Glutamatergic neuron (in vitro differentiated cells): ENCODE results near the gene ATP1A3. TPM values are rescaled to one million over a fixed set of nuclear protein-coding genes. Genes with fewer than 3 reads are reported as not detected.

ENCODE experiments used
- DNase-seq: peaks from one replicate; pipeline ENCODE4 v3.0.0; 2022
- H3K27ac Mint-ChIP-seq: one replicate; pipeline ENCODE4 v1.8.0; 2020; ENCODE audit warnings: mild to moderate bottlenecking, mixed read lengths, inconsistent platforms; ENCODE audit not compliant: unreplicated experiment
- H3K27me3 Mint-ChIP-seq: one replicate; pipeline ENCODE4 v1.8.0; 2020; ENCODE audit warnings: mild to moderate bottlenecking, moderate library complexity, mixed read lengths, inconsistent platforms; ENCODE audit not compliant: unreplicated experiment
- H3K36me3 Mint-ChIP-seq: one replicate; pipeline ENCODE4 v1.8.0; 2020; ENCODE audit warnings: mild to moderate bottlenecking, mixed read lengths, inconsistent platforms; ENCODE audit not compliant: unreplicated experiment
- H3K4me1 Mint-ChIP-seq: one replicate; pipeline ENCODE4 v1.8.0; 2020; ENCODE audit warnings: mild to moderate bottlenecking, low read depth, mixed read lengths, inconsistent platforms; ENCODE audit not compliant: unreplicated experiment
- H3K4me3 Mint-ChIP-seq: one replicate; pipeline ENCODE4 v1.8.0; 2020; ENCODE audit warnings: mild to moderate bottlenecking, mixed read lengths, inconsistent platforms; ENCODE audit not compliant: unreplicated experiment
- H3K9me3 Mint-ChIP-seq: one replicate; pipeline ENCODE4 v1.8.0; 2020; ENCODE audit warnings: mild to moderate bottlenecking, moderate library complexity, mixed read lengths, inconsistent platforms; ENCODE audit not compliant: unreplicated experiment
- CTCF ChIP-seq: fragments of 200-600 bp; sonication (generic); IDR thresholded peaks from one replicate; pipeline ENCODE4 v1.5.0; 2021; ENCODE audit not compliant: partially characterized antibody, unreplicated experiment
- total RNA-seq: library from RNA; stranded (reverse); fragmentation: NEBNext Ultra II Directional; extraction: Animal tissue kit (Norgen Biotek cat#: 25700); gene quantifications from one replicate; pipeline ENCODE4 v1.2.1, GENCODE V29; 2021; ENCODE audit not compliant: unreplicated experiment

ATP1A3 gene
- total RNA-seq, 1 donor from 2014 or later, result 650 TPM

GRCh38 chr19:41928754-41929535 lies 65.1 kb downstream of the ATP1A3 start:
- H3K27me3 Mint-ChIP-seq, result peaks cover 20% of the 10 kb centered on the region
- H3K9me3 Mint-ChIP-seq, result peaks cover 15% of the 10 kb centered on the region
- H3K4me3 Mint-ChIP-seq, result peak overlapping the region; percentile 78
- TF ChIP-seq CTCF, result no peak
- H3K27ac Mint-ChIP-seq, result no peak overlapping the region
- H3K4me1 Mint-ChIP-seq, result peaks cover 32% of the 10 kb centered on the region
- no peaks in the 10 kb centered on the region for H3K36me3 Mint-ChIP-seq
- DNase-seq, result no peak

GRCh38 chr19:41928221-41928683 lies 65.8 kb downstream of the ATP1A3 start, which contains the start of gene ERFL:
ERFL (minus strand) TSS chr19:41928449; CDS start chr19:41912919, 15,530 bp downstream.
- Mint-ChIP-seq H3K27ac (no peak within 1 kb of the TSS), H3K4me1 (peaks cover 25% of the 10 kb centered on the region), H3K27me3 (peaks cover 19% of the 10 kb centered on the region), H3K4me3 (peak within 1 kb of the TSS; percentile 89), H3K36me3 (no peaks in the 10 kb centered on the region), H3K9me3 (peaks cover 13% of the 10 kb centered on the region)
- no peak for DNase-seq
- no peak for TF ChIP-seq CTCF

- TF ChIP-seq CTCF, result no peak
- Mint-ChIP-seq H3K27ac (no peak overlapping the region), H3K9me3 (peaks cover 11% of the 10 kb centered on the region), H3K27me3 (peaks cover 16% of the 10 kb centered on the region), H3K4me1 (peaks cover 20% of the 10 kb centered on the region), H3K4me3 (peak overlapping the region; percentile 89), H3K36me3 (no peaks in the 10 kb centered on the region)
- no peak for DNase-seq
Observed at GRCh38 chr19:41927497-41928192, 66.4 kb downstream of the ATP1A3 start.

- no peaks in the 10 kb centered on the region for H3K36me3 Mint-ChIP-seq
- H3K27me3 Mint-ChIP-seq, result peaks cover 18% of the 10 kb centered on the region
- DNase-seq, result no peak
- H3K27ac Mint-ChIP-seq, result no peak overlapping the region
- H3K4me3 Mint-ChIP-seq, result no peak overlapping the region
- peaks cover 12% of the 10 kb centered on the region for H3K9me3 Mint-ChIP-seq
- TF ChIP-seq CTCF, result no peak
- peaks cover 20% of the 10 kb centered on the region for H3K4me1 Mint-ChIP-seq
Observed at GRCh38 chr19:41926763-41927496, 67.1 kb downstream of the ATP1A3 start.
